Measurements from ENCODE around the gene UTP3. TPM values are rescaled to one million over a fixed set of nuclear protein-coding genes. Genes with fewer than 3 reads are reported as not detected.
"Not testable (repeated sequence)": the region's sequence is repeated elsewhere in the genome, so short reads cannot be mapped to it uniquely, and the experiment has no call there.

UTP3 gene
- total and polyA plus RNA-seq, 9 of the 15 experiments (the other 6 are each of a cell fraction or from before 2014, with no cell fraction given): 11.9 to 69.3 (median 34.0) TPM

DNA sequence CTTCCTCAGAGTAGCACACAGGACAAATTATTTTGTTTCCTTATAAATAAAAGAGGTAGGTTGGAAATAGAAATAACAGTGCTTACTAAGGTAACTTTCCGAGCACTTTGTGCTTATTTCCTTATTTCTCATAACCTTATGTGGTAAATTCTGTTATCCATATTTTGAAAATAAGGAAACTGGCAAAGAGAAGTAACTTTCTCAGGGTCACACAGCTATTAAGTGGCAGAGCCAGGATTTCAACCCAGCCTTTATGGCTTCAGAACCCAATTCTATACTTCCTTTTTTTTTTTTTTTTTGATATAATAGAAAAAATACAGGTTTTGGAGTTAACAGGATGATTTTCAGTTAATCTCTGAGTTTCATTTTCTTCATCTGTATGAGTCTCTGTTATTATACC, 3.3 kb downstream of the UTP3 start (continued):
- TF ChIP-seq, protein P1, sequence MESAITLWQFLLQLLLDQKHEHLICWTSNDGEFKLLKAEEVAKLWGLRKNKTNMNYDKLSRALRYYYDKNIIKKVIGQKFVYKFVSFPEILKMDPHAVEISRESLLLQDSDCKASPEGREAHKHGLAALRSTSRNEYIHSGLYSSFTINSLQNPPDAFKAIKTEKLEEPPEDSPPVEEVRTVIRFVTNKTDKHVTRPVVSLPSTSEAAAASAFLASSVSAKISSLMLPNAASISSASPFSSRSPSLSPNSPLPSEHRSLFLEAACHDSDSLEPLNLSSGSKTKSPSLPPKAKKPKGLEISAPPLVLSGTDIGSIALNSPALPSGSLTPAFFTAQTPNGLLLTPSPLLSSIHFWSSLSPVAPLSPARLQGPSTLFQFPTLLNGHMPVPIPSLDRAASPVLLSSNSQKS (CRISPR knock-in tag; IDR thresholded peaks at IDR 0.05): no peak
- TF ChIP-seq, protein P2, sequence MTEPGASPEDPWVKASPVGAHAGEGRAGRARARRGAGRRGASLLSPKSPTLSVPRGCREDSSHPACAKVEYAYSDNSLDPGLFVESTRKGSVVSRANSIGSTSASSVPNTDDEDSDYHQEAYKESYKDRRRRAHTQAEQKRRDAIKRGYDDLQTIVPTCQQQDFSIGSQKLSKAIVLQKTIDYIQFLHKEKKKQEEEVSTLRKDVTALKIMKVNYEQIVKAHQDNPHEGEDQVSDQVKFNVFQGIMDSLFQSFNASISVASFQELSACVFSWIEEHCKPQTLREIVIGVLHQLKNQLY (CRISPR knock-in tag; conservative IDR thresholded peaks at IDR 0.05): no peak
- TF ChIP-seq TCF7L2 (IDR thresholded peaks at IDR 0.05; ENCODE audit: low read depth, low read length) (no peak), HMG20B (CRISPR knock-in tag; IDR thresholded peaks at IDR 0.05) (no peak), STAG1 (CRISPR knock-in tag; IDR thresholded peaks at IDR 0.05; ENCODE audit: borderline replicate concordance) (no peak)

DNA sequence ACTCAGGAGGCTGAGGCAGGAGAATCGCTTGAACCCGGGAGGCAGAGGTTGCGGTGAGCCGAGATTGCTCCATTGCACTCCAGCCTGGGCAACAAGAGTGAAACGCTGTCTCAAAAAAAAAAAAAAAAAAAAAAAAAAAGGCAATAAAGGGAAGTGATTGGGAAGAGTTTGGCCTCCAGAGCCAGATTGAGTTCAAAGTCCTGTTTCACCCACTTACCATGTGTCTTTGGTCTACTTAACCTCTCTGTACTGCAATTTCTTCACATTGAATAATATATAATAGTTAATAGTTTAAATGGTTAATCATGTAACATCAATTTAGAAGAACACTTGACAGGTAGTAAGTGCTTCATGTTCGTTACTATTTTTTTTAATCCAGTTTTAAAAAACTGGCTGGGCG, 6.3 kb downstream of the UTP3 start:
- DNase-seq (ENCODE audit: extremely low read depth in 1 of 4, low spot score in 3 of 4); H3K4me2 ChIP-seq (ENCODE audit: insufficient read depth, low read length); H3K27ac ChIP-seq (ENCODE audit: extremely low read depth, low read depth, low read length); H4K20me1 ChIP-seq (replicated peaks; ENCODE audit: control insufficient read depth, insufficient read depth, low read length); H3K9me3 ChIP-seq (replicated peaks; ENCODE audit: control insufficient read depth, insufficient read depth, low read depth, low read length); H3K9ac ChIP-seq (ENCODE audit: insufficient read depth in 1 of 2, low read depth in 2 of 2, low read length in 2 of 2); H3K9me1 ChIP-seq (ENCODE audit: control insufficient read depth, insufficient read depth, low read length); H3K27me3 ChIP-seq (ENCODE audit: control insufficient read depth in 2 of 2, insufficient read depth in 2 of 2, low read length in 2 of 2); BruUV-seq (replicated peaks); intact Hi-C loops (cut with micrococcal nuclease); H2AFZ ChIP-seq (ENCODE audit: low read depth, low read length); H3K4me3 ChIP-seq; in situ Hi-C loops (cut with MboI); FAIRE-seq; ATAC-seq: not testable (repeated sequence)
- WGBS (ENCODE audit: insufficient coverage, low coverage, missing lambda C conversion rate): 97% methylated on average over 4 of the region's 7 CpGs
- ChIA-PET CTCF (ENCODE audit: low intra/inter-chr PET ratio) (interaction anchor here (0.6 kb wide), 1 partner anchor 10 kb away, joined by 3 read pairs; no protein-coding TSS in a partner anchor), POLR2A (interaction anchor here (0.6 to 2.3 kb wide), 3 partner anchors 9 to 15 kb away, joined by 3 to 16 read pairs (median 3); no protein-coding TSS in a partner anchor)
- Histone ChIP-seq H3K4me1 (replicated peaks in 1 of 2; ENCODE audit: control insufficient read depth in 2 of 2, insufficient read depth in 2 of 2, low read length in 2 of 2) (peaks cover 0 to 13% of the 10 kb centered on the region in 2 experiments; a peak in 4 of 5 replicates), H3K79me2 (ENCODE audit: control insufficient read depth, insufficient read depth, low read length) (peaks cover 29% of the 10 kb centered on the region), H3K36me3 (ENCODE audit: control insufficient read depth, insufficient read depth, low read length) (peaks cover 23% of the 10 kb centered on the region)

Data from K562 (cell line).